DOHH2 (cell line): ENCODE data around the gene PSMD11.

Source experiments
- H3F3A ChIP-seq: fragments of 200-600 bp; sonication (generic), shearing (Covaris generic); 2 replicates; pipeline ENCODE4 v1.6.0; 2016; ENCODE audit warnings: antibody characterized with exemption, mild to moderate bottlenecking; ENCODE audit not compliant: control insufficient read depth, insufficient read depth
- H3K27ac ChIP-seq: fragments of 200-600 bp; sonication (generic); 2 replicates; pipeline ENCODE4 v1.5.1; 2014; ENCODE audit warnings: low read depth, mild to moderate bottlenecking, low read length, moderate library complexity
- H3K27me3 ChIP-seq: fragments of 200-600 bp; sonication (generic); 2 replicates; pipeline ENCODE4 v1.6.1; 2014; ENCODE audit warnings: mild to moderate bottlenecking, low read length, mixed read lengths; ENCODE audit not compliant: control insufficient read depth
- H3K36me3 ChIP-seq: fragments of 200-600 bp; sonication (generic); 2 replicates; pipeline ENCODE4 v1.6.1; 2014; ENCODE audit warnings: mild to moderate bottlenecking, low read length, moderate library complexity, mixed read lengths; ENCODE audit not compliant: control insufficient read depth
- H3K4me1 ChIP-seq: fragments of 200-600 bp; sonication (generic); 2 replicates; pipeline ENCODE4 v1.6.1; 2014; ENCODE audit warnings: mild to moderate bottlenecking, low read length, mixed read lengths; ENCODE audit not compliant: control insufficient read depth
- H3K4me2 ChIP-seq: fragments of 200-600 bp; sonication (generic); 2 replicates; pipeline ENCODE4 v1.6.0; 2014; ENCODE audit warnings: mild to moderate bottlenecking, low read length, moderate library complexity
- H3K4me3 ChIP-seq: fragments of 200-600 bp; sonication (generic); 2 replicates; pipeline ENCODE4 v1.5.1; 2014; ENCODE audit warnings: mild to moderate bottlenecking, low read length, mixed read lengths
- H3K79me2 ChIP-seq: fragments of 200-600 bp; sonication (generic); 2 replicates; pipeline ENCODE4 v1.6.1; 2014; ENCODE audit warnings: mild to moderate bottlenecking, low read length, mixed read lengths; ENCODE audit not compliant: control insufficient read depth
- H3K9me2 ChIP-seq: fragments of 200-600 bp; sonication (generic); replicated peaks from 2 replicates; pipeline ENCODE4 v1.6.1; 2014; ENCODE audit warnings: mild to moderate bottlenecking, low read length, mixed read lengths; ENCODE audit not compliant: control insufficient read depth
- H3K9me3 ChIP-seq: fragments of 200-600 bp; sonication (generic); 2 replicates; pipeline ENCODE4 v1.6.1; 2014; ENCODE audit warnings: antibody characterized with exemption, low read length, mixed read lengths; ENCODE audit not compliant: control insufficient read depth, insufficient read depth
- H4K20me1 ChIP-seq: fragments of 200-600 bp; sonication (generic); 2 replicates; pipeline ENCODE4 v1.6.0; 2014; ENCODE audit warnings: low read depth, mild to moderate bottlenecking, antibody characterized with exemption, low read length, moderate library complexity; ENCODE audit not compliant: control insufficient read depth, insufficient read depth
- CTCF ChIP-seq: fragments of 200-600 bp; sonication (generic); IDR thresholded peaks from one replicate; pipeline ENCODE4 v1.5.1; 2014; ENCODE audit warnings: antibody characterized with exemption, mild to moderate bottlenecking, low read depth, low read length; ENCODE audit not compliant: poor library complexity, severe bottlenecking
- EZH2phosphoT487 ChIP-seq: fragments of 200-600 bp; sonication (generic); IDR thresholded peaks from 2 replicates; pipeline ENCODE4 v1.6.1; 2017; ENCODE audit warnings: borderline replicate concordance, mild to moderate bottlenecking, antibody characterized with exemption, low read length, moderate library complexity, mixed read lengths

Gene PSMD11

GRCh38 chr17:32510466-32510865, 66.2 kb downstream of the PSMD11 start:
- TF ChIP-seq EZH2phosphoT487 (no peak), CTCF (no peak)

GRCh38 chr17:32512328-32512727, 68.0 kb downstream of the PSMD11 start:
- Histone ChIP-seq H3K27me3 (peaks cover 43% of the 10 kb centered on the region), H3K36me3 (no peaks in the 10 kb centered on the region), H4K20me1 (no peaks in the 10 kb centered on the region), H3K79me2 (no peaks in the 10 kb centered on the region), H3K4me3 (no peak overlapping the region), H3K9me2 (no peaks in the 10 kb centered on the region), H3K9me3 (no peaks in the 10 kb centered on the region), H3K4me2 (no peak overlapping the region), H3K27ac (no peak overlapping the region), H3K4me1 (peaks cover 39% of the 10 kb centered on the region), H3F3A (0 out of 2 replicates have a peak, but pooled peaks cover 2% of the 10 kb centered on the region)
- TF ChIP-seq CTCF (no peak), EZH2phosphoT487 (no peak)

More at GRCh38 chr17:32510466-32510865, 66.2 kb downstream of the PSMD11 start:
- no peaks in the 10 kb centered on the region for H3K9me3 ChIP-seq
- H3K4me2 ChIP-seq: no peak overlapping the region
- H3K4me3 ChIP-seq: no peak overlapping the region
- H3K79me2 ChIP-seq: no peaks in the 10 kb centered on the region
- no peaks in the 10 kb centered on the region for H4K20me1 ChIP-seq
- H3K4me1 ChIP-seq: peaks cover 21% of the 10 kb centered on the region
- H3K36me3 ChIP-seq: no peaks in the 10 kb centered on the region
- H3K27ac ChIP-seq: no peak overlapping the region
- peaks cover 32% of the 10 kb centered on the region for H3K27me3 ChIP-seq
- no peaks in the 10 kb centered on the region for H3K9me2 ChIP-seq
- H3F3A ChIP-seq: no peaks in the 10 kb centered on the region

- Histone ChIP-seq H3K9me3 (no peaks in the 10 kb centered on the region), H3K4me2 (no peak overlapping the region), H3F3A (0 out of 2 replicates have a peak, but pooled peaks cover 2% of the 10 kb centered on the region), H3K36me3 (no peaks in the 10 kb centered on the region), H3K27me3 (peaks cover 52% of the 10 kb centered on the region), H3K27ac (no peak overlapping the region), H3K4me1 (peaks cover 42% of the 10 kb centered on the region), H3K9me2 (no peaks in the 10 kb centered on the region), H4K20me1 (no peaks in the 10 kb centered on the region), H3K79me2 (no peaks in the 10 kb centered on the region), H3K4me3 (no peak overlapping the region)
- TF ChIP-seq EZH2phosphoT487: no peak
- TF ChIP-seq CTCF: no peak
Observed at GRCh38 chr17:32513579-32513978, 69.3 kb downstream of the PSMD11 start.

- H3F3A ChIP-seq: 0 out of 2 replicates have a peak, but pooled peaks cover 2% of the 10 kb centered on the region
- no peaks in the 10 kb centered on the region for H3K79me2 ChIP-seq
- no peaks in the 10 kb centered on the region for H3K36me3 ChIP-seq
- H4K20me1 ChIP-seq: no peaks in the 10 kb centered on the region
- H3K4me1 ChIP-seq: peaks cover 51% of the 10 kb centered on the region
- H3K27me3 ChIP-seq: peaks cover 63% of the 10 kb centered on the region
- no peak overlapping the region for H3K4me3 ChIP-seq
- H3K9me2 ChIP-seq: no peaks in the 10 kb centered on the region
- H3K9me3 ChIP-seq: no peaks in the 10 kb centered on the region
- no peak for TF ChIP-seq CTCF
- no peak for TF ChIP-seq EZH2phosphoT487
- no peak overlapping the region for H3K4me2 ChIP-seq
- H3K27ac ChIP-seq: no peak overlapping the region
Observed at GRCh38 chr17:32514606-32515005, 70.3 kb downstream of the PSMD11 start.
